GM23338 (cell line): ENCODE results near the gene EXOC6. TPM values are rescaled to one million over a fixed set of nuclear protein-coding genes. Genes with fewer than 3 reads are reported as not detected.
A peak's percentile ranks its signal among the peaks of the same experiment; 100 is the strongest.

Experiments used
- ATAC-seq: fragments of 200-7000 bp; cut with Tn5 transposase; 3 replicates; pipeline ENCODE4 v1.9.1; 2020
- DNase-seq: peaks from one replicate; pipeline ENCODE4 v3.0.0-alpha.2; 2015; ENCODE audit warnings: low spot score
- H2AFZ ChIP-seq: fragments of 200-600 bp; sonication (generic); 2 replicates; pipeline ENCODE4 v1.8.0; 2016; ENCODE audit warnings: antibody characterized with exemption, mild to moderate bottlenecking, moderate library complexity
- H3F3A ChIP-seq: fragments of 200-600 bp; sonication (generic); replicated peaks from 2 replicates; pipeline ENCODE4 v1.8.0; 2017; ENCODE audit warnings: antibody characterized with exemption, mixed run types, low read depth
- H3K27ac ChIP-seq: fragments of 200-600 bp; sonication (generic); 2 replicates; pipeline ENCODE4 v1.6.1; 2016; ENCODE audit warnings: low read depth
- H3K27me3 ChIP-seq: fragments of 200-600 bp; sonication (generic); 2 replicates; pipeline ENCODE4 v1.8.0; 2016; ENCODE audit warnings: mild to moderate bottlenecking, mixed run types, moderate library complexity; ENCODE audit not compliant: insufficient read depth
- H3K36me3 ChIP-seq: fragments of 200-600 bp; sonication (generic); 2 replicates; pipeline ENCODE4 v1.8.0; 2016; ENCODE audit warnings: mild to moderate bottlenecking; ENCODE audit not compliant: insufficient read depth
- H3K4me1 ChIP-seq: fragments of 200-600 bp; sonication (generic); 2 replicates; pipeline ENCODE4 v1.8.0; 2016; ENCODE audit warnings: mild to moderate bottlenecking, moderate library complexity; ENCODE audit not compliant: insufficient read depth
- H3K4me2 ChIP-seq: fragments of 200-600 bp; sonication (generic); 2 replicates; pipeline ENCODE4 v1.7.1; 2017; ENCODE audit warnings: mixed run types
- H3K4me3 ChIP-seq: fragments of 200-600 bp; sonication (generic); 2 replicates; pipeline ENCODE4 v1.6.1; 2016; ENCODE audit warnings: mixed run types
- H3K79me2 ChIP-seq: fragments of 200-600 bp; sonication (generic); replicated peaks from 2 replicates; pipeline ENCODE4 v1.8.0; 2017; ENCODE audit warnings: mild to moderate bottlenecking; ENCODE audit not compliant: insufficient read depth
- H3K9me2 ChIP-seq: fragments of 200-600 bp; sonication (generic); 2 replicates; pipeline ENCODE4 v1.8.0; 2017; ENCODE audit not compliant: insufficient read depth
- H4K20me1 ChIP-seq: fragments of 200-600 bp; sonication (generic); replicated peaks from 2 replicates; pipeline ENCODE4 v1.8.0; 2017; ENCODE audit warnings: mild to moderate bottlenecking; ENCODE audit not compliant: insufficient read depth
- H3K27ac Mint-ChIP-seq: 2 replicates; pipeline ENCODE4 v1.8.0; 2020; ENCODE audit warnings: inconsistent platforms, mild to moderate bottlenecking, moderate library complexity, mixed read lengths
- H3K27me3 Mint-ChIP-seq: 3 replicates; pipeline ENCODE4 v1.8.0; 2022; ENCODE audit warnings: low read depth, mild to moderate bottlenecking, moderate library complexity, mixed read lengths, inconsistent platforms; ENCODE audit not compliant: insufficient read depth, poor library complexity
- H3K36me3 Mint-ChIP-seq: 3 replicates; pipeline ENCODE4 v1.8.0; 2021; ENCODE audit warnings: low read depth, mild to moderate bottlenecking, inconsistent platforms, moderate library complexity, mixed read lengths
- H3K4me1 Mint-ChIP-seq: 3 replicates; pipeline ENCODE4 v1.8.0; 2020; ENCODE audit warnings: mild to moderate bottlenecking, inconsistent platforms, mixed read lengths
- H3K4me3 Mint-ChIP-seq: 3 replicates; pipeline ENCODE4 v1.8.0; 2021; ENCODE audit warnings: moderate library complexity, mild to moderate bottlenecking, inconsistent platforms, mixed read lengths
- H3K9me3 Mint-ChIP-seq: 3 replicates; pipeline ENCODE4 v1.8.0; 2020; ENCODE audit warnings: moderate library complexity, mild to moderate bottlenecking, inconsistent platforms, mixed read lengths
- ETS1 ChIP-seq: IDR thresholded peaks from 2 replicates; pipeline ENCODE4 v1.6.1; 2016; ENCODE audit warnings: antibody characterized with exemption
- REST ChIP-seq: IDR thresholded peaks from one replicate; pipeline ENCODE4 v1.6.1; 2018; ENCODE audit warnings: antibody characterized with exemption; ENCODE audit not compliant: unreplicated experiment
- STAT1 ChIP-seq: IDR thresholded peaks from one replicate; pipeline ENCODE4 v1.6.1; 2016; ENCODE audit warnings: antibody characterized with exemption; ENCODE audit not compliant: unreplicated experiment
- ZNF462 ChIP-seq: fragments of 250-450 bp; sonication (Bioruptor Pico); IDR thresholded peaks from 2 replicates; pipeline ENCODE4 v1.5.0; 2020; ENCODE audit warnings: mild to moderate bottlenecking, moderate library complexity
- polyA plus RNA-seq: library from polyadenylated mRNA; unstranded; fragments of >200 nt; fragmentation: Nextera tagmentation; extraction: Ambion mirVana; gene quantifications from 2 replicates; pipeline ENCODE4 v1.2.1, GENCODE V29; 2016
- total RNA-seq: library from RNA; depleted of rRNA; stranded (reverse); fragments of >200 nt; shearing (Covaris generic); gene quantifications from 2 replicates; pipeline ENCODE4 v1.2.3, GENCODE V29; 2014
- TF ChIP-seq, protein P1 (sequence below), 2 experiments: fragments of 200-600 bp in 1 of 2; sonication (generic) in 1 of 2; conservative IDR thresholded peaks; 2 replicates each; pipeline versions ENCODE4 v1.5.1 to v1.6.1; 2016 to 2017; ENCODE audit warnings: antibody characterized with exemption in 2 of 2, low read depth in 2 of 2, mild to moderate bottlenecking in 2 of 2, moderate library complexity in 1 of 2

The EXOC6 gene
- total and polyA plus RNA-seq, 2 experiments from 2014 or later: 5.0 to 6.0 TPM

DNA sequence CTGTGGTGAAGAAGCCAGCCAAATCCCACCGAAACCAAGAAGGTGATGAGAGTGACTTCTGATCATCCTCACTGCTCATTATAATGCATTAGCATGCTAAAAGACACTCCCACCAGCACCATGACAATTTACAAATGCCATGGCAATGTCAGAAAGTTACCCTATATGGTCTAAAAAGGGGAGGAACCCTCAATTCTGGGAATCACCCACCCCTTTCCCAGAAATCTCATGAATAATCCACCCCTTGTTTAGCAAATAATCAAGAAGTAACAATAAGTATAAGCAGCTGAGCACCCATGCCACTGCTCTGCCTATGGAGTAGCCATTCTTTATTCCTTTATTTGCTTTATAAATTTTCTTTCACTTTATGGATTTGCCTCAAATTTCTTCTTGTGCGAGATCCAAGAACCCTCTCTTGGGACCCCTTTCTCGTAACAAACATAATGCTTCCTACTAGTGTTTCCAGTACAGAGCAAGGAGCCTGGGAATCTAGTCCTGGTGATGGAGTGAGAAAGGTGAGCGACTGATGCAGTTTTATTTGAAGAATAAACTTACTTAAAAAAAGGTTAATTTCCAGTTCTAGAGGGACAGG lies 18.4 kb upstream of the EXOC6 start (continued):
- TF ChIP-seq REST (no peak), ETS1 (no peak)

- peaks cover 10% of the 10 kb centered on the region; the same call in 1 of the 2 replicates for H3K9me2 ChIP-seq
- no peaks in the 10 kb centered on the region for H3K79me2 ChIP-seq
- peaks cover 15% of the 10 kb centered on the region for H3K4me1 Mint-ChIP-seq
- no peaks in the 10 kb centered on the region for H3K27me3 Mint-ChIP-seq
- TF ChIP-seq, protein P1, sequence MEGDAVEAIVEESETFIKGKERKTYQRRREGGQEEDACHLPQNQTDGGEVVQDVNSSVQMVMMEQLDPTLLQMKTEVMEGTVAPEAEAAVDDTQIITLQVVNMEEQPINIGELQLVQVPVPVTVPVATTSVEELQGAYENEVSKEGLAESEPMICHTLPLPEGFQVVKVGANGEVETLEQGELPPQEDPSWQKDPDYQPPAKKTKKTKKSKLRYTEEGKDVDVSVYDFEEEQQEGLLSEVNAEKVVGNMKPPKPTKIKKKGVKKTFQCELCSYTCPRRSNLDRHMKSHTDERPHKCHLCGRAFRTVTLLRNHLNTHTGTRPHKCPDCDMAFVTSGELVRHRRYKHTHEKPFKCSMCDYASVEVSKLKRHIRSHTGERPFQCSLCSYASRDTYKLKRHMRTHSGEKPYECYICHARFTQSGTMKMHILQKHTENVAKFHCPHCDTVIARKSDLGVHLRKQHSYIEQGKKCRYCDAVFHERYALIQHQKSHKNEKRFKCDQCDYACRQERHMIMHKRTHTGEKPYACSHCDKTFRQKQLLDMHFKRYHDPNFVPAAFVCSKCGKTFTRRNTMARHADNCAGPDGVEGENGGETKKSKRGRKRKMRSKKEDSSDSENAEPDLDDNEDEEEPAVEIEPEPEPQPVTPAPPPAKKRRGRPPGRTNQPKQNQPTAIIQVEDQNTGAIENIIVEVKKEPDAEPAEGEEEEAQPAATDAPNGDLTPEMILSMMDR (conservative IDR thresholded peaks at IDR 0.05; ENCODE audit: low read depth in 2 of 2): no peak
- TF ChIP-seq ZNF462 (CRISPR knock-in tag) (no peak), STAT1 (no peak)
- H3K4me2 ChIP-seq: no peak overlapping the region
- no peaks in the 10 kb centered on the region for H3F3A ChIP-seq
- no peaks in the 10 kb centered on the region for H4K20me1 ChIP-seq
- H3K4me3 ChIP-seq: no peak overlapping the region
- no peaks in the 10 kb centered on the region for H3K36me3 ChIP-seq
- no peaks in the 10 kb centered on the region; the same call in 2 of the 3 replicates for H3K9me3 Mint-ChIP-seq
- DNase-seq (no peak), ATAC-seq (no peak)
- peak overlapping the region; percentile 66; the same call in 1 of the 2 replicates for H2AFZ ChIP-seq
- H3K27ac Mint-ChIP-seq: no peak overlapping the region
- no peaks in the 10 kb centered on the region for H3K36me3 Mint-ChIP-seq
- no peaks in the 10 kb centered on the region for H3K27me3 ChIP-seq
- 0 out of 2 replicates have a peak, but pooled peaks cover 16% of the 10 kb centered on the region for H3K4me1 ChIP-seq
- no peak overlapping the region for H3K4me3 Mint-ChIP-seq
- no peak overlapping the region for H3K27ac ChIP-seq
These were observed 17.6 kb upstream of the EXOC6 start for GRCh38 chr10:92830478-92831389.
